ENCODE results near the gene COQ10B. TPM values are rescaled to one million over a fixed set of nuclear protein-coding genes. Genes with fewer than 3 reads are reported as not detected.

Gene COQ10B
- total and polyA plus RNA-seq, 2 of the 4 experiments (the other 2 are of a cell fraction) = 9.5 to 28.7 TPM

DNA sequence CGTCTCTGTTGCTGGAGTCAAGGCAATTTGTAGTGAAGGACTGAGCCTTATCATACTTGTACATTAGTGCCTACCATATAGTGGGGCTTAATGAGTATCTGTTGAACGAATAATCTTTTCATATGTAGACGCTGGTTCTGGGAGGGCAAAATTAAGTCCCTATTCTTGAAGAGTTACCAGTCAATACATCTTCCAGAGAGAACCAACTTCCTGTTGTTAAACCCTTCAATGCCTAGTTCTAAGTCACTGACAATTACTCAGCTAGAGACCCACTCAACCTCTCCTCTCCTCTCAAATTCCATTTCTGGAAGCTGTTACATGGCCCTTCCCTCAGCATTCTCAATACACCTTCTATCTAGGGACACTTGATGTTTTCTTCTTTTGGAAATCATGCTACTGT lies 61.4 kb downstream of the COQ10B start:
- no peaks in the 10 kb centered on the region for H3K9me3 ChIP-seq (ENCODE audit: control insufficient read depth, insufficient read depth, low read length)
- in situ Hi-C loops (cut with MboI; ENCODE audit: low sequenced_read_pairs) = loop anchor here (10.0 kb wide), 1 partner anchor 190 kb away; the partner anchor contains the start of gene MARS2
- H3K4me1 ChIP-seq (ENCODE audit: control insufficient read depth, insufficient read depth, low read length) = peaks cover 4% of the 10 kb centered on the region; the same call in 1 of the 2 replicates
- H3K4ac ChIP-seq (ENCODE audit: low read depth, low read length) = peak overlapping the region; percentile 90; the same call in 1 of the 2 replicates
- no peak overlapping the region; the same call in 1 of the 2 replicates for H2BK120ac ChIP-seq (ENCODE audit: low read depth, low read length)
- H2BK20ac ChIP-seq (ENCODE audit: low read depth, low read length) = no peak overlapping the region
- no peak for TF ChIP-seq BHLHE40 (IDR thresholded peaks at IDR 0.05; ENCODE audit: low read depth, low read length)
- TF ChIP-seq USF2 (IDR thresholded peaks at IDR 0.05; ENCODE audit: low read depth, low read length) = no peak
- TF ChIP-seq RAD21 (IDR thresholded peaks at IDR 0.05; ENCODE audit: low read length) = no peak
- no peak for TF ChIP-seq MXI1 (IDR thresholded peaks at IDR 0.05; ENCODE audit: borderline replicate concordance, low read depth, low read length)
- no peak for TF ChIP-seq SMC3 (IDR thresholded peaks at IDR 0.05; ENCODE audit: low read depth, low read length)
- POLR2A ChIA-PET (ENCODE audit: unreplicated experiment) = no interaction called here
- ATAC-seq (ENCODE audit: low read depth) (no peak), DNase-seq (no peak)
- H3K9ac ChIP-seq (ENCODE audit: low read depth, low read length) = peak overlapping the region; percentile 80; the same call in 1 of the 2 replicates
- peak overlapping the region; percentile 33; the same call in 1 of the 2 replicates for H4K5ac ChIP-seq (ENCODE audit: low read depth, low read length)
- H3K9me1 ChIP-seq (ENCODE audit: insufficient read depth, low read length) = 0 out of 2 replicates have a peak, but pooled peaks cover 3% of the 10 kb centered on the region
- 0 out of 4 replicates have a peak, but pooled peaks cover 0 to 8% of the 10 kb centered on the region in 2 experiments for H3K79me1 ChIP-seq (ENCODE audit: low read depth in 1 of 2, low read length in 2 of 2)
- H3K4me3 ChIP-seq (ENCODE audit: insufficient read depth, low read depth, low read length) = peak overlapping the region; percentile 80; the same call in 1 of the 2 replicates
- H4K91ac ChIP-seq (ENCODE audit: insufficient read depth, low read depth, low read length) = no peak overlapping the region; the same call in 1 of the 2 replicates
- no peaks in the 10 kb centered on the region for H3K36me3 ChIP-seq (ENCODE audit: control insufficient read depth, insufficient read depth, low read length)
- 0 out of 3 replicates have a peak overlapping the region, but pooled peaks have one; percentile 2 for H2BK15ac ChIP-seq (ENCODE audit: low read depth, low read length)
- no CpG with 5 or more reads among the region's 3 CpGs for WGBS, 2 experiments (ENCODE audit: extremely low coverage in 2 of 2, insufficient read length in 1 of 2)
- peak overlapping the region; percentile 40 to 87; a peak in 3 of 4 replicates for H4K8ac ChIP-seq (ENCODE audit: low read depth in 2 of 2, low read length in 2 of 2)
- peak overlapping the region; percentile 83 for H2BK5ac ChIP-seq (ENCODE audit: low read depth, low read length, poor library complexity, severe bottlenecking)
- H2AFZ ChIP-seq (replicated peaks; ENCODE audit: low read length, poor library complexity) = peak overlapping the region; percentile 68
- no peak overlapping the region for H2AK5ac ChIP-seq (ENCODE audit: low read depth, low read length)
- intact Hi-C loops (cut with micrococcal nuclease) = loop anchor here (5.0 kb wide), 2 partner anchors 158 to 193 kb away; partner anchors contain the start of gene MARS2
- BruUV-seq (replicated peaks) = no TSS peak
- no peaks in the 10 kb centered on the region for H3K27me3 ChIP-seq (ENCODE audit: control insufficient read depth, insufficient read depth, low read length)
- dilution Hi-C loops (cut with HindIII; ENCODE audit: low sequenced_read_pairs, unreplicated experiment) = no loop called here
- H3K4me2 ChIP-seq (ENCODE audit: low read depth, low read length) = peak overlapping the region; percentile 83; the same call in 1 of the 2 replicates
- H2AK9ac ChIP-seq (replicated peaks; ENCODE audit: low read depth, low read length, poor library complexity) = no peak overlapping the region
- peak overlapping the region; percentile 58; the same call in 1 of the 2 replicates for H3K56ac ChIP-seq (ENCODE audit: extremely low read depth, insufficient read depth, low read length)
- no peaks in the 10 kb centered on the region; the same call in 1 of the 2 replicates for H4K20me1 ChIP-seq (ENCODE audit: insufficient read depth, low read length)
- peak overlapping the region; percentile 89; the same call in 1 of the 2 replicates for H3K14ac ChIP-seq (replicated peaks; ENCODE audit: low read depth, low read length)
- H3K18ac ChIP-seq (ENCODE audit: low read depth, low read length) = peak overlapping the region; percentile 28; the same call in 1 of the 2 replicates
- H3K23ac ChIP-seq (ENCODE audit: low read depth, low read length) = peak overlapping the region; percentile 79; the same call in 1 of the 2 replicates
- no peak overlapping the region for H3K27ac ChIP-seq (ENCODE audit: insufficient read depth, low read length)
- CTCF ChIA-PET = no interaction called here

Measured in IMR-90 (cell line).